Measurements from ENCODE around the gene CTRB2.
A peak's percentile ranks its signal among the peaks of the same experiment; 100 is the strongest.

The CTRB2 gene

GRCh38 chr16:75252049-75252864 is 45.3 kb upstream of the CTRB2 start:
- Histone ChIP-seq H3K27ac (ENCODE audit: poor library complexity, severe bottlenecking) (peak overlapping the region; percentile 94), H3K36me3 (ENCODE audit: low read depth) (0 out of 2 replicates have a peak, but pooled peaks cover 5% of the 10 kb centered on the region), H3K4me1 (ENCODE audit: insufficient read depth, poor library complexity, severe bottlenecking) (peaks cover 57% of the 10 kb centered on the region), H3K9me3 (ENCODE audit: severe bottlenecking) (no peaks in the 10 kb centered on the region), H3K27me3 (ENCODE audit: insufficient read depth, poor library complexity, severe bottlenecking) (no peaks in the 10 kb centered on the region), H3K4me3 (ENCODE audit: severe bottlenecking) (no peak overlapping the region)
- no peak for TF ChIP-seq CTCF (IDR thresholded peaks at IDR 0.05; ENCODE audit: poor library complexity, severe bottlenecking)
- DNase-seq (ENCODE audit: low spot score) (no peak), ATAC-seq (ENCODE audit: low read depth) (no peak)

DNA sequence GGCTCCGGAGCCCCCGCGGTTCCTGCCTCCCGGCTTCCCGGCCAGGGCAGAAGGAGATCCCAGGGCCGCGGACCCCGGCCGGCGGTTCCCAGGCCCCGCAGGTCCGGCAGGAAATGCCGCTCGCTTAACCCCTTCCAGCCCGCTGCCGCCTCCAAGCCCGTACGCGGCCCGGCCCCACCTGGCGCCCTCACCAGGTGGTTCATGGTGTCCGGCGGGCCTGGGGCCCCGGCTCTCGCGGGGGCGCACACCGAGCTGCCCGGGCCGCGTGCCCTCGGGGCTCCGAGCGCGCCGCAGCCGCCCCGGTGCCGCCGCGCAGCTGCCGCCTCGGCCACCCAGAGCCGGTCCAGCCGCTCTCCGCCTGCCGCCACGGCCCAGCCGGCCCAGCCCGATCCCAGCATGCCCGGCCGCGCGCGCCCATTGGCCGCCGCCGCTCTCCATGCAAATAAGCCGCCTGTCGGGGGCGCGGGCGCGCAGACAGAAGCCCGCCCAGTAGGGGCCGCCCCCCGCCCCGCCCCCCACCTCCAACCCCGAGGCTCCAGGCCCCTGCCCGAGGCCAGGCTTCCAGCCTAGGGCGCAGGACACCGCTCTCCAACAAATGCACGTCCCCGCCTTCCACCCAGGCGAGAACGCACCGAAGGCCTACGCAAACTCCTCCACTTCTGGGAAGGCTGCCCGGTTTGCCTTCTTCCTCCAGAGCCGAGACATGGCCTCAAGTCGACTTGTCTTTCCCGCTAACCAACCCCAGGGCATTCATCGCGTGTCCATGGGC is 44.5 kb upstream of the CTRB2 start, which contains the start of gene BCAR1:
Gene BCAR1, minus strand, starts transcription at position 345 of the 769 bp plus-strand sequence. Its CDS starts 142 bp downstream, at position 203.
- Histone ChIP-seq H3K27me3 (ENCODE audit: insufficient read depth, poor library complexity, severe bottlenecking) (no peaks in the 10 kb centered on the region), H3K4me1 (ENCODE audit: insufficient read depth, poor library complexity, severe bottlenecking) (peaks cover 56% of the 10 kb centered on the region), H3K4me3 (ENCODE audit: severe bottlenecking) (peak within 1 kb of the TSS; percentile 90), H3K36me3 (ENCODE audit: low read depth) (0 out of 2 replicates have a peak, but pooled peaks cover 5% of the 10 kb centered on the region), H3K9me3 (ENCODE audit: severe bottlenecking) (no peaks in the 10 kb centered on the region), H3K27ac (ENCODE audit: poor library complexity, severe bottlenecking) (peak within 1 kb of the TSS; percentile 94)
- DNase-seq (ENCODE audit: low spot score) (peak; percentile 91), ATAC-seq (ENCODE audit: low read depth) (peak; percentile 72)
- TF ChIP-seq CTCF (IDR thresholded peaks at IDR 0.05; ENCODE audit: poor library complexity, severe bottlenecking) = peak; percentile 15

GRCh38 chr16:75250809-75251279 is 43.9 kb upstream of the CTRB2 start:
- ATAC-seq (ENCODE audit: low read depth) = peak; percentile 3; the same call in 1 of the 3 replicates

GRCh38 chr16:75250089-75250808 is 43.3 kb upstream of the CTRB2 start:
- H3K27me3 ChIP-seq (ENCODE audit: insufficient read depth, poor library complexity, severe bottlenecking) = no peaks in the 10 kb centered on the region
- H3K4me1 ChIP-seq (ENCODE audit: insufficient read depth, poor library complexity, severe bottlenecking) = peaks cover 59% of the 10 kb centered on the region
- H3K36me3 ChIP-seq (ENCODE audit: low read depth) = 0 out of 2 replicates have a peak, but pooled peaks cover 5% of the 10 kb centered on the region
- DNase-seq (ENCODE audit: low spot score) (no peak), ATAC-seq (ENCODE audit: low read depth) (no peak)
- peak overlapping the region; percentile 90 for H3K4me3 ChIP-seq (ENCODE audit: severe bottlenecking)
- peak overlapping the region; percentile 94 for H3K27ac ChIP-seq (ENCODE audit: poor library complexity, severe bottlenecking)
- H3K9me3 ChIP-seq (ENCODE audit: severe bottlenecking) = no peaks in the 10 kb centered on the region
- TF ChIP-seq CTCF (IDR thresholded peaks at IDR 0.05; ENCODE audit: poor library complexity, severe bottlenecking) = no peak

More at GRCh38 chr16:75250809-75251279, 43.9 kb upstream of the CTRB2 start:
- peak overlapping the region; percentile 90 for H3K4me3 ChIP-seq (ENCODE audit: severe bottlenecking)
- no peaks in the 10 kb centered on the region for H3K9me3 ChIP-seq (ENCODE audit: severe bottlenecking)
- no peak for DNase-seq (ENCODE audit: low spot score)
- 0 out of 2 replicates have a peak, but pooled peaks cover 5% of the 10 kb centered on the region for H3K36me3 ChIP-seq (ENCODE audit: low read depth)
- peaks cover 59% of the 10 kb centered on the region for H3K4me1 ChIP-seq (ENCODE audit: insufficient read depth, poor library complexity, severe bottlenecking)
- peak overlapping the region; percentile 94 for H3K27ac ChIP-seq (ENCODE audit: poor library complexity, severe bottlenecking)
- no peak for TF ChIP-seq CTCF (IDR thresholded peaks at IDR 0.05; ENCODE audit: poor library complexity, severe bottlenecking)
- no peaks in the 10 kb centered on the region for H3K27me3 ChIP-seq (ENCODE audit: insufficient read depth, poor library complexity, severe bottlenecking)

Data from RWPE2 (cell line).